ENCODE data around the gene PPARGC1A. TPM values are rescaled to one million over a fixed set of nuclear protein-coding genes. Genes with fewer than 3 reads are reported as not detected.

Gene PPARGC1A
- total RNA-seq, 1 experiment from 2014 or later: 1.9 TPM

GRCh38 chr4:23900636-23901035 is 10.8 kb upstream of the PPARGC1A start (continued):
- no peak for TF ChIP-seq ARID4B (CRISPR knock-in tag; IDR thresholded peaks at IDR 0.05; ENCODE audit: borderline replicate concordance)

GRCh38 chr4:23899565-23899964 is 9.7 kb upstream of the PPARGC1A start:
- no peak for ATAC-seq
- Mint-ChIP-seq H3K36me3 (no peaks in the 10 kb centered on the region), H3K4me3 (no peak overlapping the region), H3K27me3 (ENCODE audit: low read depth) (no peaks in the 10 kb centered on the region), H3K9me3 (0 out of 2 replicates have a peak, but pooled peaks cover 5% of the 10 kb centered on the region), H3K4me1 (no peaks in the 10 kb centered on the region), H3K27ac (no peak overlapping the region)
- ChIA-PET CTCF (interaction anchor here (1.1 kb wide), 1 partner anchor 218 kb away, joined by 3 read pairs; no protein-coding TSS in a partner anchor), POLR2A (interaction anchor here (0.7 kb wide), 1 partner anchor 218 kb away, joined by 3 read pairs; no protein-coding TSS in a partner anchor)
- DNase-seq (ENCODE audit: low spot score): no peak
- TF ChIP-seq TP53 (CRISPR knock-in tag; IDR thresholded peaks at IDR 0.05) (no peak), KAT7 (CRISPR knock-in tag; IDR thresholded peaks at IDR 0.05; ENCODE audit: borderline replicate concordance) (no peak), ELF4 (CRISPR knock-in tag; IDR thresholded peaks at IDR 0.05; ENCODE audit: low read depth) (no peak), ATF3 (CRISPR knock-in tag; conservative IDR thresholded peaks at IDR 0.05) (no peak), MXD4 (CRISPR knock-in tag; IDR thresholded peaks at IDR 0.05; ENCODE audit: borderline replicate concordance) (no peak), AFF4 (CRISPR knock-in tag; IDR thresholded peaks at IDR 0.05; ENCODE audit: borderline replicate concordance) (no peak), SP1 (CRISPR knock-in tag; conservative IDR thresholded peaks at IDR 0.05) (no peak), E2F5 (CRISPR knock-in tag; IDR thresholded peaks at IDR 0.05) (no peak), ZBTB21 (CRISPR knock-in tag; IDR thresholded peaks at IDR 0.05; ENCODE audit: borderline replicate concordance) (no peak), ZNF425 (CRISPR knock-in tag; conservative IDR thresholded peaks at IDR 0.05) (no peak), MAX (CRISPR knock-in tag; IDR thresholded peaks at IDR 0.05) (no peak), SOX15 (CRISPR knock-in tag; IDR thresholded peaks at IDR 0.05) (no peak), NR1H2 (CRISPR knock-in tag; IDR thresholded peaks at IDR 0.05) (no peak), NR2C2 (CRISPR knock-in tag; IDR thresholded peaks at IDR 0.05) (no peak), CDX4 (CRISPR knock-in tag; IDR thresholded peaks at IDR 0.05; ENCODE audit: borderline replicate concordance) (no peak), GABPB1 (CRISPR knock-in tag; IDR thresholded peaks at IDR 0.05) (no peak), IRF1 (CRISPR knock-in tag; IDR thresholded peaks at IDR 0.05) (no peak), USF1 (CRISPR knock-in tag; IDR thresholded peaks at IDR 0.05) (no peak), ZNF512 (CRISPR knock-in tag; IDR thresholded peaks at IDR 0.05; ENCODE audit: borderline replicate concordance) (no peak)
